Ureter (tissue), 1 donor: ENCODE data around the gene C16orf46. TPM values are rescaled to one million over a fixed set of nuclear protein-coding genes. Genes with fewer than 3 reads are reported as not detected.
"Not testable (repeated sequence)": the region's sequence is repeated elsewhere in the genome, so short reads cannot be mapped to it uniquely, and the experiment has no call there.

Experiments used
- DNase-seq: peaks from one replicate; pipeline ENCODE4 v3.0.0-alpha.2; 2020; ENCODE audit warnings: low spot score
- total RNA-seq: library from RNA; stranded (reverse); gene quantifications from one replicate; pipeline ENCODE4 v1.2.4, GENCODE V29; 2023
- donor health status: DM: yes; HTN: yes; CAD: no.

The C16orf46 gene, protein sequence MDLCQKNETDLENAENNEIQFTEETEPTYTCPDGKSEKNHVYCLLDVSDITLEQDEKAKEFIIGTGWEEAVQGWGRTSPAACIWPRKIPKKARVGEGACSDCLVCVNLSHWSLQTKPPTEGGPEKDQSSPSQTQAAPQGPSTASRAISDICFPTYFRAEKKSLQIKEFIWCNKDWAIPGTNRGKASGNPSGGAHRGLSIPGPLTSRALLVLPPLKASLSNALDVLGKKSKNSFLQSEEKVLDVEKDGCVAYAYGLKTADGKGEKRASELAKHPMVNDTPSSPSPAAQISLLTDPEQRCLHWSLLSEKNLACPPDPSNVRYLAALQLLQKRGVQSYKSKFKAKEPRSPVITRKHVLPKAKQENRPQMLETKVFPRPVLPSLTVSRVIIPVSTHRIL
- total RNA-seq: not detected

DNA sequence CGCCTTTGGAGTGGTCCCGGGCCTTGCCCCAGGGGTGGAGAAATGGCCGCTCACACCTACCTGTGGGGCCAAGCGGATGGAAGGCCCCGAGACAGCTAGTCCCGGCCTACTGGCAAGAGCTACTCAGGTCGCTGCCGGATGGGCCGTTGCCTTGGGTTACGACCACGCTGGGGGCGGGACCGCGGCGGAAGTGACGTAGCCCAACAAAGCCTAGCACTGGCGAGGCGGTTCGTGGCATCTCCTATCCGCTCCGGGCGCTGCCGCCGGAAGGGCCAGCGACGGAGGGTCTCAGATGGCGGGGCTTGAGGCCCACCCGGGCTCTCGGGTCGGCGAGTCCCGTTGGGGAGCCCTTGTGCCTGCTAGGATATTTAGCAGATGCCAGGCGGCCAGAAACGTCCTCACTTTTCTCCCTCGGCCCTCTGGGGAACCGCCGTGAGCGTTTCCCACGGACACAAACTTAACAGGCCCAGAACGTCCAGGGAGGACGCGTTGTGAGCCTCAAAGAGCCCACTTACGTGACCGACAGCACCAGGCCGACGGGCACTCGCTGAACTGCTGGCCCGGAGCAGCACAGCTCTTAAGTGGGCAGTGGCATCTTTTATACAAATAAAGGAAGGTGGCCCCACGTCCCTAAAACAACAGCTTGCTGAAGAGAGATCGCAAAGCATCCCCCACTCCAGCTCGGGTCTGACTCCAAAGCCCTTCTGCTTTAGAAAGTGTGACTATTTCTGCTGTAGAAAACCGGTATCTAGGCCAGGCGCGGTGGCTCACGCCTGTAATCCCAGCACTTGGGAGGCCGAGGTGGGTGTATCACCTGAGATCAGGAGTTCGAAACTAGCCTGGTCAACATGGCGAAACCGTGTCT, at the start of gene C16orf46:
Gene C16orf46, minus strand, starts transcription at position 163 of the 865 bp plus-strand sequence. CDS start 13,283 bp downstream, outside the sequence.
- peak; percentile 99 for DNase-seq

DNA sequence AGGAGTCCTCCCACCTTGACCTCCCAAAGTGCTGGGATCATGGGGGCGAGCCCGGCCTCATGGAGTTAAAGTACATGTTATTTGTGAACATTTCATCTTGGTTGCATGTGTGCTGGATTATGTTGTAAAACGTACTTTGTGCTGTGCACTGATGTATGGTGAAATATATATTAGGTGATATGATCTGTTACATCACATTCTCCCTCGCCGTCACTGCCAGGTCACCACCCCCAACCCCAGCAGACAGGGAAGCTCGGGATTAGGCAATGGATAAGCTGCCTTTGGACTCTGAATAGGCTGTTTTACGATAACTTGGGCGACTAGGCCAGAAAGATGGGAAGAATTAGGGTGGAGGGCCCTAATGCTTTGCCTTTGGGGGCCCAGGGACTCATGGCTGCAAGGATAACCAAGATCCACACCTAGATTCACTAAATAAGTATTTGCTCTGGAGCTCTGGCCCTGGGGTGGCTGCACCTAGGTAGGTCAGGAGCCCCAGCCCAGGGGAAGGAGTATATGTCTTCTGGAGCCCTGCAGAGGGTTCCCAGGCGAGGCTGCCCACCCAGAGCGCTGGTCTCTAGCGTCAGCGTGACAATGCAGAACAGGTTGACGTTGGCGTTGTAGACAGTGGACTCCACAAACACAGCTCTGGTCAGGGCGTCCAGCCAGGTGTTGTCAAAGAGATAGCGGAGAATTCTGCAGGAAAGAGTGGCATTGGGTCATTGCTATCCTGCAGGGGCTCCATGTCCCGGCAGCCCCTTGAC, 46.2 kb upstream of the C16orf46 start:
- no peak for DNase-seq

DNA sequence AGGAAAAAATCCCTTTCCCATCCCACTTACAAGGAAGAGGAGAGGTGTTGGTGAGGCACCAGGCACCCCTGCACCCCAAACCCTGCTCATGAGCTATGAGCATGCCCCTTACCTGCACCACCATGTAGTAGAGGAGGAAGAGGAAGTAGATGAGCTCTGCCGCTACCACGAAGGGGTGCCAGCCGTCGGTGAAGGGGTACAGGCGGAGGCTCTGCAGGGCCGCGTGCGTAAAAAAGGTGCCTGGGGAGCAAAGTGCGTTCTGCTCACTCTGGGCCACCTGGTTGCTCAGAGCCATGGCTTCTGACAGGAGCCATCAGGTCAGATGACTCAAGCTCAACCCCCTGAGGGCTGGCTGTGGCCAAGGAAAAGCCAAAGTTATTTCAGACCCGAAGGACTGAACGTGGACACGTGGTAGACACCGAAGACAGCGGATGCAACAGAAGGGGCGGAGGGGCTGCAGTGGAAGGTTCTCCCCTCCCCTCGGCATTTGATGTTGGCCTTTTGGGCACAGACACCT, 44.5 kb upstream of the C16orf46 start:
- DNase-seq: no peak

DNA sequence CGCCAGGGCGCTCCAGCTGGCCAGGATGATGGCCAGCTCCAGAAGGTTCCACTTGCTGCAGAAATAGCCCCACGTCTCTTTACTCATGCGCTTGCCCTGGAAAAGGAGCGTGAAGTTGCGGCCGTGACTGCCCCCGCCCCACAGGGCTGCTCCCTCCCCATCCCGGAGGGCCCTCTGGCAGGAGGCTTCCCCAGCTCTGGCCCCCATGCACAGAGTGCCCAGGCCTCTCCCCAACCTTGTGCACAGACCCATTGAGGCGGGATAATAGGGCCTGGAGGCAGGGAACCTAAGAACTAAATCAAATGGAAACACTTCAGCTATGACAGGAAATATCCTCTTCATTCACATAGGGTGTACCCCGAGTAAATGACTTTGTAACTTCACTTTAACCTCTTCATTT, 40.4 kb upstream of the C16orf46 start:
- DNase-seq: no peak

DNA sequence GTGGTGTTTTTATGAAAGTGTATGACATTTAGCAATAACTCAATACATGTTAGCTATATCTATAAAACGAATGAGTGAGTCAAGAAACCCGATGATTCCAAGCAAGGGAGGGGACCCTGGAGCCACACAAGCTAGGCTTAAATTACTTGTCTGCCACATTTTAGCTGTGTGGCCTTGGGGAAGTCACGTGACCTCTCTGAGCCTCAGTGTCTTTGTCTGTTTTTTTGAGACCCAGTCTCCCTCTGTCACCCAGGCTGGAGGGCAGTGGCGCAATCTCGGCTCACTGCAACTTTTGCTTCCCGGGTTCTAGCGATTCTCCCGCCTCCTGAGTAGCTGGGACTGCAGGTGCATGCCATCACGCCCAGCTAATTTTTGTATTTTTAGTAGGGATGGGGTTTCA, 39.2 kb upstream of the C16orf46 start:
- no peak for DNase-seq

DNA sequence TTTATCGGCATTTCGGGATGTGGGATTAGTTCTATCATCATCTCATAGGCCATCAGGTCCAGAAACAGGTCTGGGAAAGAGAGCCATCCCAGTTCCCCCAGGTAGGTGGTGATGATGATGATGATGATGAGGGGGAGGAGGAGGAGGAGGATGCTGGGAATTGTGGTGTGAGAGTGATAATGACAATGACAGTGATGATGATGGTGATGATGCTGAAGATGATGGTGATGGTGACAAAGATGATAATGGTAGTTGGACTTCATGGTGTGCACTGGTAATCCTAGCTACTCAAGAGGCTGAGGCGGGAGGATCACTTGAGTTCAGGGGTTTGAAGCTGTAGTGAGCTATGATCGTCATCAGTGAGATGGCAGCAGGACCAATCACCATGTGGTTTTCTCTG, 35.4 kb upstream of the C16orf46 start:
- no peak for DNase-seq

DNA sequence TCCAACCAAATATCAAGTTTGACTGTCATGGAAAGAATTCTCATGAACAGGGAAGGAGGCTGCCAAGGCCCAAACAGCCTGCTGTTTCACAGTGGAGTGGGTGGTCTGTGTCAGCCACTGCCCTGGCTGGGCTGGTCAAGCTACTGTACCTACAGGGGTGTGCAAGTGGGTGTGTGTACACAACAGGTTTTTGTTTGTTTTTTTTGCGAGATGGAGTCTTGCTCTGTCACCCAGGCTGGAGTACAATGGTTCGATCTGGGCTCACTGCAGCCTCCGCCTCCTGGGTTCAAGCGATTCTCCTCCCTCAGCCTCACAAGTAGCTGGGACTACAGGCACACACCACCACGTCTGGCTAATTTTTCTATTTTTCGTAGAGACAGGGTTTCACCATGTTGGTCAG, 32.2 kb upstream of the C16orf46 start:
- DNase-seq: not testable (repeated sequence)

DNA sequence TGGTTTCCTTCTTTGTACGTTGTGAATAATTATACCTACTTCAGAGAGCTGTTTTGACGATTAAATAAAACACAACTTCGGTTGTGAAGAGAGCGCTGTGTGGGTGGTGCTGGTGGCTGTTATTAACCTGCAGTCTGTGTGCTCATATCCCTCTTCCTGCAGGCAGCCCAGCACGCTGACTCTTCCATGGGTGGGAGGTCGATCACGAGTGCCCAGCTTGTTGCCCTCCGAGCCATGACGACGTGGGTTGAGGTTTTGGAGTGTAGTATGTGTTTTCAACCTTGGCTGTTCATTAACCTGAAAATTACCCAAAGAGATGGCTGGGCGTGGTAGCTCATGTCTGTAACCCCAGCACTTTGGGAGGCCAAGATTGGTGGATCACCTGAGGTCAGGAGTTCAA, 30.5 kb upstream of the C16orf46 start:
- no peak for DNase-seq

DNA sequence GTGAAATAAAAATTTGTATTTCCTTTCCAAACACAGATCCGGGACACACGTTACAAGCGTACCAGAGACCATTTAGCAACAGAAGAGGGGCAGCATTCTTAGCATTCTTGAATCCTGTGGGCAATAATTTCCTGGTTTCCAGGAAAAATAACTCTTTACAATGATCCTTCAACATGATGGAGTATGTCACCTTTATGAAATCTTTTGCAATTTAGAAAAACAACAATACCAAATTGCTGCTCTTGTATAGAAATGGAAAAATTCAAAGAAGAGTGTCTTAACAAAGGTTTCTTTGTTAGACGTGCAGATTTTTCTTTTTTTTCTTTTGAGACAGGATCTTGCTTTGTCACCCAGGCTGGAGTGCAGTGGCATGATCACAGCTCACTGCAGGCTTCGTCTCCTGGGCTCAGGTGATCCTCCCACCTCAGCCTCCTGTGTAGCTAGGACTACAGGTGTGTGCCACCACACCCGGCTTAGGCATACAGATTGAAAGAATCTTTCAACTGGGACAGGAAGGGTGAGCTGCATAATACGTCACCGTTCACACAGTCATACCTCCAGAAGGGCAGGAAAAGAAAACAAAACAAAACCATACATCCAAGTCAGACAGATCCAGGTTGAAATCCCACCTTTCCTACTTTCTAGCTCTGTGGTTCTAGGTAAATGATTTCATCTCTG, 29.9 kb upstream of the C16orf46 start:
- no peak for DNase-seq

DNA sequence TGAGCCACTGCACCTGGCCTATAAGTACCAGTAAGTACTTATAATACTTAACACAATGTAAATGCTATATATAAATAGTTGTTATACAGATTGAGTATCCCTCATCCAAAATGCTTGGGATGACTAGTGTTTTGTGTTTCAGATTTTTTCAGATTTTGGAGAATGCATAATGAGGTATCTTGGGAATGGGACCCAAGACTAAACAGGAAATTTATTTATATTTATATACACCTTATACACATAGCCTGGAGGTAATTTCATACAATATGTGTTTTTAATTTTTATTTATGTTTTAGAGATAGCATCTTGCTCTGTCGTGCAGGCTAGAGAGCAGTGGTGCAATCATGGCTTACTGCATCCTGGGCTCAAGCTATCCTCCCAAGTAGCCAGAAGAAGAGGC, 28.9 kb upstream of the C16orf46 start:
- DNase-seq: no peak

DNA sequence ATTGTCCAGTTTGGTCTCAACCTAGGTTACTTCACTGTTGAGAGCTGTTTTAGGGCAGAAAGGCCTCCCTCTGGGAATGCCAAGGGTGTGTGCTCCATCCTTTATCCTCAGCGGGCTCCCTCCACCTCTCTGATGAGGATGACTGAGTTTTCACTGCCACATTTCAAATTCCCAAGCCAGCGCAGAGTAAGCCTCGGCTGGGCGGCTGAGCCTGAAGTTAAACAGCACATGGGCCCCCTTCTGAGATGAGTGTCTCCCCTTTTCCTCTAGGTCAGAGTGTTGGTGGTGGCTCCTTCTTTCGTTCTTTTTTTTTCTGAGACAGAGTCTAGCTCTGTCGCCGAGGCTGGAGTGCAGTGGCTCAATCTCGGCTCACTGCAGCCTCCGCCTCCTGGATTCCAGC, 24.7 kb upstream of the C16orf46 start:
- no peak for DNase-seq

DNA sequence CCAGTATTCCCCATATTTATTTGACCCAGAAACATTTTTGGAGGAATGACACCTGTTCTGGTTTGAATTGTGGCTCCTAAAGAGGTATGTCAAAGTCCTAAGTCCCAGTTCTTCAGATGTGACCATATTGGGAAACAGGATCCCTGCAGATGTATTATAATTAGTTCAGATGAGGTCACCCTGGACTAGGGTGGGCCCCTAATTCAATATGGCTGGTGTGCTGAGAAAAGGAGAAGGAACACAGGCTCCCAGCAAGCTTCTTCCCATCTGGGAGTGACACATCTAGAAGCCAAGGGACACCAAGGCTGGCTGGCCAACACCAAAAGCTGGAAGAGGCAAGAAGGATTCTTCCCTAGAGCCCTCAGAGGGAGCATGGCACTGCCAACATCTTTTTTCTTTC, 22.9 kb upstream of the C16orf46 start:
- no peak for DNase-seq

DNA sequence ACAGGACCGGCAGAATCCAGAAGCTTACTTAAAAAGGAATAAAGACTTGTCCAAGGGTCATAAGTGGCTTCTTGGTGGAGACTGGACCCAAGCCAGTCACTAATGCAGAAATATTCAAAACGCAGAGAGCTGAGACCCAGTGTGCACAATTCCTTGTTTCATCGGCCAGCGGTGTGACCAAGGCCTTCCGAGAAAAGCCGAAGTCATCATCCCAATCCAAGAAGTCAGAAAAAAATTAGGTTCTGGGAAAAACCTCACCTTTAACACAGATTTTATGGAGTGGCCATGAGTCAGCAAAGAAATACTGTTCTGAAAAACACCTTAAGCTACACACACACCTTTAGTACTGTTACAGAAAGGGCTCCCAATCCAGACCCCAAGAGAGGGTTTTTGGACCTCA, 20.2 kb upstream of the C16orf46 start:
- no peak for DNase-seq

DNA sequence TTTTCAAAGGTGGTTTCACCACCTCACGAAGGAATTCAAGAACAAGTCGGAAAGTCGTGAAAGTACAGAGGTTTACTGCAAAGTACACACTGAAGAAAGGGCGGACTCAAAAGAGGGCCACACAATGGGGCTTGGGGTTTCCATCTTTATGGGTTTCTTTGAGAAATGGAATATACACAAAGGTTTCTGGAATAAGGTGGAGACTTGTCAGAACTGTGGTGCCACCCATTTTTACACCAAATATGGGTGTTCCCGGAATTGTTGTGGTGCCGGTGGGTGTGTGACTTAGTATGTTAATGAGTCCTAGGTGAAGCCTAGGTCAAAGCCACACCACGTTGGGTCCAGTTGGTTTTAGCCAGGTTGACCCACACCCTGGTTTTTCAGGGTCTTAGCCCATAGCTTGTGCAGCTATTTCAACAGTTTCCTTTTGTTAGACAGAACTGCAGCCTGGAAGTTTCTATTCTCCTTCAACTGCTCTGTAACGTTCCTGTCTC, 19.7 kb upstream of the C16orf46 start:
- no peak for DNase-seq

DNA sequence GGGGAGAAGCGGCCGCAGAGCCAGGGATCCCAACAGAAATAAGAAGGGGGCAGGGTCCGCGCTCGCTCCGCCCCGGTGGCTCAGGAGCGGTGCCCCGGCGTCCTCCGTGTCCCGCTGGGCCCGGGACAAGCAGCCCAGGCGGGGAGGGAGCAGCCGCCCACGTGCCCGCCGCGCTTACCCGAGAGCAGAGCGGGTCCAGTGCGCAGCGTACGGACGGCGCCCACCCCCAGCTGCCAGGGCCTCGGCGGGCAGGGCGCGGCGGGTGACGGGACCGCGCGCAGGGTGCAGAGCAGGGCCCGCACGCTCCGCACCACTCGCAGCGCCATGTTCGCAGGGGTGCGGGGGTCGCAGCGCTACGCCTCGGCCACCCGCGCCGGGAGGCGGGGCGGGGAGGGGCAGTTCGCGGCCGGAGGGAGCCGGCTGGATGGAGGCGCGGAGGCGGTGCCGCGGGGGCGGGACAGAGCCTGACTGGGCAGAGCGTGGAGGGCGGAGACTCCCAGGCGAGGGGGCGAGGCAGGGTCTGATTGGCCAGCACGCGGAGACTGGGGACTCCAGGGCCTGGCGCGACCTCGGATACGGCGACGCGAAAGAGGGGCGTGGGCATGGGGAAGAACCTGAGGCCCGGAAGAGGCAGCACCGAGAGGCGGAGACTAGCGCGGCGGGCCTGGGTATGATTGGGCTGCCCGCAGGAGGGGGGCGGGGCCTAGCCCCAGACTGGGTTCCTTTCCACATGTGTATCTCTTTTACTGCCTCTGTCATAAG, 19.1 kb upstream of the C16orf46 start, which contains the start of gene GCSH:
Gene GCSH, minus strand, starts transcription at position 443 of the 762 bp plus-strand sequence. Its CDS starts 117 bp downstream, at position 326.
- DNase-seq: peak; percentile 99

DNA sequence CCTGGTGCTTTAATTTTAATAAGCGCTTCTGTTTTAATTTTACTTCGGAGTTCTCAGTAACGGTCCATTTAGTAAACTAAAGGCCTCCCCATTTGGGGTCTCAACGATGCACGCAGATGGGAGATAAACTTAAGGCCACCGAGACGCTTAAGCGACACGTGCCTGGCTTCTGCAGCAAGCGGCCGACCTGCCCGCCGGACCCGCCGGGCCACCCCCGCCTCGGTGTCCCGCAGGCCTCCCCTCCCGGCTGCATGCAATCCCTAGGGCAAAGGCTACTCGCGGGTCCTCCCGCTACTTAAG, 18.6 kb upstream of the C16orf46 start:
- DNase-seq: no peak

DNA sequence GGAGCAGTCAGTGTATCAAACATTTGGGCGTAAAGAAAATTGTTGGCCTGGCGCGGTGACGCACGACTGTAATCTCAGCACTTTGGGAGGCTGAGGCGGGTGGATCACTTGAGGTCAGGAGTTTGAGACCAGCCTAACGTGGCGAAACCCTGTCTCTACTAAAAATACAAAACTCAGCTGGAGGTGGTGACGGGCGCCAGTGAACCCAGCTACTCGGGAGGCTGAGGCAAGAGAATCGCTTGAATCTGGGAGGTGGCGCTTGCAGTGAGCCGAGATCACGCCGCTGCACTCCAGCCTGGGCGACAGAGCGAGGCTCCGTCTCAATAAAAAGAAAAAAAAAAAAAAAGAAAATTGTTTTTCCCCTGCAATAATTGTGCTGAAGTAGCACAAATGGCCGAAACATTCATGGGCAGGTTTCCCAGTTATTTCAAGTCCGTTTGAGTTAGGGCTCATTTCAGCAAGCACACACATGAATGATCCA, 17.8 kb upstream of the C16orf46 start:
- no peak for DNase-seq

DNA sequence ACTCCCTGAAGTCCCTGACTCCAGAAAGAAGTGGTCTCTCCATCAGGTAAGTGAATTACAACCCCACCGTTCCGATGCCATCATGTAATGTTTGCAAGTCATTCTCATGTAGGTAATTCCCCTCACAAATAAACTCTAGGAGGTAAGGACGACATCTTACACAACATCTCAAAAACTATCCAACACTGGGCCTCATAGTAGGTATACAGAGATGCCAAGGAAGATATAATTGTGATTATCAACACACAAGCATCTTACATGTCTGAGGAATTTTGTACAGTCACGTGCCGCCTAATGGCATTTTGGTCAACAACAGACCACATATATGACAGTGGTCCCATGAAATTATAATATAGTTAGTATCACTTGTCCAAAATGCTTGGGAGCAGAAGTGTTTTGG, 11.8 kb upstream of the C16orf46 start:
- no peak for DNase-seq

DNA sequence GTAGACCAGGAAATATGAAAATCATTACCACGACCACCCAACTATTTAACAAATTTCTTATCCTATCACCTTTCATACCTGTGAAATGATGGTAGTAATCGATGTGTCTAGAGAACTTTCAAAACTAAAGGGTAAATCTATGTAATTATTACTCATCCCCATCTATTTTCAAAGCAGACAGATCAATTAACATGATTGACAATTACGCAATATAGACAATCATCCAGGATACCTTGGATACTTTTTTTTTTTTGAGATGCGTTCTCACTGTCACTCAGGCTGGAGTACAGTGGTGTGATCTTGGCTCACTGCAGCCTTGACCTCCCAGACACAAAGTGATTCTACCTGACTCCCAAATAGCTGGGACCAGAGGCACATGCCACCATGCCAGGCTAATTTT, 4.0 kb upstream of the C16orf46 start:
- DNase-seq: no peak

DNA sequence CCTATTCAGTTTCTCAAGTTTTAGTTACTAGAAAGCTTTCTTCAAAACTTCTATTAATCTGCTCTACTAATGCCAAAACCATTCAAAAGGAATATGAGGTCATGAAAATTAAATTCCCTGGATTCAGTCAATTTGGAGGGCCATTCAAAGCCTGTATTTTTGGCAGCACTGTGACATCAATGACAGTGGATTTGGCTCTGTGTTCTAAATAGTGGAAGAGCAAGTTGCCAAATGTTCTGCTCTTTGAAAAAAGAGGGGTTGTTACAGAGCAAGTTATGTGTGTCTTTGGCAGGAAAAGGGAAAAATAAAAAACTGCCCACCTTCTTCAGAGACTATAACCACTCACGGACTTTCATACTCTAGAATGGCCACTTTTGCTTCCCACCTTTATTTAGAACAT, 3.2 kb upstream of the C16orf46 start:
- DNase-seq: no peak
